HepG2 (cell line): Measurements from ENCODE around the gene CDCP1. TPM values are rescaled to one million over a fixed set of nuclear protein-coding genes. Genes with fewer than 3 reads are reported as not detected.

Experiments used
- ATAC-seq: fragments of 200-7000 bp; cut with Tn5 transposase; 3 replicates; pipeline ENCODE4 v1.9.1; 2020; ENCODE audit warnings: mild to moderate bottlenecking, moderate library complexity
- BruUV-seq: library from RNA; stranded (reverse); fragments of 400-500 nt; replicated peaks from 2 replicates; lab custom pipeline; 2021; lab: Mats Ljungman, UMichigan
- CTCF ChIA-PET: fragments of 300-600 bp; formaldehyde crosslinking; extraction: SDS; loops from one replicate; lab custom pipeline; 2021; ENCODE audit warnings: low total read pairs, inconsistent platforms, low intra/inter-chr PET ratio; lab: Yijun Ruan, JAX
- POLR2A ChIA-PET: fragments of 350-600 bp; sonication (Branson Sonifier 250); formaldehyde crosslinking; loops from one replicate; lab custom pipeline; 2020; ENCODE audit warnings: antibody characterized with exemption, inconsistent platforms; lab: Yijun Ruan, JAX
- DNase-seq: peaks from one replicate; pipeline ENCODE4 v3.0.0-alpha.2; 2015; ENCODE audit warnings: low spot score
- FAIRE-seq: peaks from 3 replicates; lab custom pipeline; 2011; peaks lifted over from hg19 to GRCh38; lab: Jason Lieb, UNC
- H2AFZ ChIP-seq: one replicate; pipeline ENCODE4 v1.6.1; 2011; ENCODE audit warnings: low read length, inconsistent platforms
- H3K27ac ChIP-seq: fragments of 300-600 bp; 3 replicates; pipeline ENCODE4 v1.8.0; 2011; ENCODE audit warnings: mixed run types, mild to moderate bottlenecking, mixed read lengths, low read length, inconsistent platforms; ENCODE audit not compliant: insufficient read depth; ENCODE audit errors: extremely low read length
- H3K27me3 ChIP-seq, 2 experiments: fragments of 200-600 bp in 1 of 2; 2 replicates in 1 of 2; 3 replicates in 1 of 2; pipeline versions ENCODE4 v1.6.0 to v1.8.0; 2011; ENCODE audit warnings: low read length in 2 of 2, mild to moderate bottlenecking in 2 of 2, moderate library complexity in 2 of 2, inconsistent platforms in 1 of 2; ENCODE audit not compliant: insufficient read depth in 2 of 2, control insufficient read depth in 1 of 2
- H3K36me3 ChIP-seq, 2 experiments: fragments of 200-600 bp in 1 of 2; replicated peaks in 1 of 2; 2 replicates in 1 of 2; 3 replicates in 1 of 2; pipeline versions ENCODE4 v1.5.1 to v1.8.0; 2011; ENCODE audit warnings: low read length in 2 of 2, inconsistent platforms in 1 of 2; ENCODE audit not compliant: insufficient read depth in 2 of 2, control insufficient read depth in 1 of 2
- H3K4me1 ChIP-seq: 2 replicates; pipeline ENCODE4 v1.5.1; 2012; ENCODE audit warnings: low read length, inconsistent platforms; ENCODE audit not compliant: insufficient read depth
- H3K4me2 ChIP-seq: 2 replicates; pipeline ENCODE4 v1.6.0; 2011; ENCODE audit warnings: low read depth, low read length, inconsistent platforms
- H3K4me3 ChIP-seq, 3 experiments: fragments of 200-600 bp in 1 of 3; sonication (generic), shearing (Covaris generic) in 1 of 3; replicated peaks in 1 of 3; 2 replicates each; pipeline ENCODE4 v1.5.1; 2011 to 2016; ENCODE audit warnings: low read length in 3 of 3, inconsistent platforms in 2 of 3, low read depth in 2 of 3, mild to moderate bottlenecking in 2 of 3, control low read depth in 1 of 3, mixed read lengths in 1 of 3; ENCODE audit not compliant: insufficient read depth in 1 of 3
- H3K79me2 ChIP-seq: one replicate; pipeline ENCODE4 v1.6.1; 2011; ENCODE audit warnings: low read length, inconsistent platforms; ENCODE audit not compliant: insufficient read depth
- H3K9ac ChIP-seq: 2 replicates; pipeline ENCODE4 v1.6.0; 2011; ENCODE audit warnings: mild to moderate bottlenecking, low read depth, low read length, inconsistent platforms; ENCODE audit not compliant: insufficient read depth
- H3K9me3 ChIP-seq: 2 replicates; pipeline ENCODE4 v1.5.1; 2012; ENCODE audit warnings: mild to moderate bottlenecking, low read length
- H4K20me1 ChIP-seq: 2 replicates; pipeline ENCODE4 v1.6.0; 2011; ENCODE audit warnings: inconsistent platforms, mild to moderate bottlenecking, low read length, moderate library complexity; ENCODE audit not compliant: insufficient read depth
- AKNA ChIP-seq: sonication (generic); formaldehyde crosslinking; IDR thresholded peaks from 2 replicates; pipeline ENCODE4 v1.4.0; 2020; ENCODE audit warnings: missing genetic modification reagents, borderline replicate concordance
- DZIP1 ChIP-seq: sonication (generic); formaldehyde crosslinking; IDR thresholded peaks from 2 replicates; pipeline ENCODE4 v1.5.0; 2020; ENCODE audit warnings: mild to moderate bottlenecking, missing genetic modification reagents
- GPN1 ChIP-seq: sonication (generic); formaldehyde crosslinking; IDR thresholded peaks from 2 replicates; pipeline ENCODE4 v1.5.1; 2020; ENCODE audit warnings: missing genetic modification reagents, borderline replicate concordance
- KLF11 ChIP-seq: IDR thresholded peaks from 2 replicates; pipeline ENCODE4 v1.6.1; 2016; ENCODE audit warnings: missing compliant biosample characterization
- NONO ChIP-seq, 2 experiments: fragments of 450-650 bp in 1 of 2; sonication (generic) in 1 of 2; formaldehyde crosslinking in 1 of 2; IDR thresholded peaks in 1 of 2; conservative IDR thresholded peaks in 1 of 2; 2 replicates each; pipeline versions ENCODE4 v1.6.1 to v1.8.0; 2017 to 2022; ENCODE audit warnings: mild to moderate bottlenecking in 1 of 2, missing genetic modification reagents in 1 of 2, moderate library complexity in 1 of 2
- PRPF4 ChIP-seq: fragments of 200-400 bp; formaldehyde crosslinking; IDR thresholded peaks from 2 replicates; pipeline ENCODE4 v1.6.1; 2016; ENCODE audit warnings: low read length, low read depth; ENCODE audit not compliant: poor library complexity, severe bottlenecking
- TCF7L2 ChIP-seq: IDR thresholded peaks from 2 replicates; pipeline ENCODE4 v1.6.1; 2011; ENCODE audit warnings: mild to moderate bottlenecking, low read depth, low read length, moderate library complexity
- THAP7 ChIP-seq: sonication (generic); formaldehyde crosslinking; IDR thresholded peaks from 2 replicates; pipeline ENCODE4 v1.8.1; 2023; ENCODE audit warnings: mild to moderate bottlenecking, missing genetic modification reagents
- ZNF256 ChIP-seq: sonication (generic); formaldehyde crosslinking; conservative IDR thresholded peaks from 2 replicates; pipeline ENCODE4 v1.4.0; 2020; ENCODE audit warnings: missing genetic modification reagents
- ZNF30 ChIP-seq: sonication (generic); formaldehyde crosslinking; IDR thresholded peaks from 2 replicates; pipeline ENCODE4 v1.5.0; 2020; ENCODE audit warnings: mild to moderate bottlenecking, missing genetic modification reagents
- ZNF354B ChIP-seq: sonication (generic); formaldehyde crosslinking; IDR thresholded peaks from 2 replicates; pipeline ENCODE4 v1.8.0; 2022; ENCODE audit warnings: mild to moderate bottlenecking, missing genetic modification reagents
- ZNF432 ChIP-seq: sonication (generic); formaldehyde crosslinking; IDR thresholded peaks from 2 replicates; pipeline ENCODE4 v1.5.0; 2020; ENCODE audit warnings: missing genetic modification reagents, mild to moderate bottlenecking, borderline replicate concordance
- ZXDC ChIP-seq: sonication (generic); formaldehyde crosslinking; IDR thresholded peaks from 2 replicates; pipeline ENCODE4 v1.5.0; 2020; ENCODE audit warnings: mild to moderate bottlenecking, missing genetic modification reagents
- WGBS: methylation state at CpG from one replicate; pipeline ENCODE4 v1.1.6; 2017; ENCODE audit warnings: low lambda C conversion rate; 5-methylcytosine and 5-hydroxymethylcytosine counted together
- in situ Hi-C: cut with HindIII; loops from 2 replicates; pipeline ENCODE4 v1.10.0; 2017; ENCODE audit warnings: low pct_unique_long_range_greater_than_20kb; ENCODE audit not compliant: extremely low pct_ligation_motif_present
- intact Hi-C: fragments of 100-400 bp; cut with micrococcal nuclease; formaldehyde crosslinking; loops from one replicate; pipeline ENCODE4 v1.10.0; 2022; ENCODE audit not compliant: unreplicated experiment
- polyA plus RNA-seq, 8 experiments: library from polyadenylated mRNA; depleted of rRNA in 3 of 8; stranded (reverse) in 7 of 8; unstranded in 1 of 8; fragments of >200 nt; fragmentation: Illumina TruSeq in 4 of 8; extraction: Trizol in 4 of 8; gene quantifications; 2 replicates each; pipeline versions ENCODE4 v1.2.1 to v1.2.3, GENCODE V29; 2011 to 2016; ENCODE audit warnings: low read depth in 4 of 8, missing spikeins in 1 of 8, mixed read lengths in 1 of 8; ENCODE audit not compliant: insufficient read depth in 1 of 8
- total RNA-seq, 5 experiments: library from RNA; depleted of rRNA; stranded (reverse); fragments of >200 nt; fragmentation: Illumina TruSeq; extraction: Trizol; gene quantifications; 2 replicates each; pipeline ENCODE4 v1.2.3, GENCODE V29; 2016; ENCODE audit warnings: low read depth in 1 of 5

The CDCP1 gene
- total and polyA plus RNA-seq, 2 of the 13 experiments (the other 11 are each of a cell fraction or from before 2014, with no cell fraction given) = 0.11 to 0.18 TPM

GRCh38 chr3:45055032-45055410, 91.2 kb downstream of the CDCP1 start:
- DNase-seq (no peak), ATAC-seq (no peak), FAIRE-seq (no peak)
- Histone ChIP-seq H3K9ac (no peak overlapping the region), H3K4me1 (peaks cover 9% of the 10 kb centered on the region; the same call in 1 of the 2 replicates), H4K20me1 (no peaks in the 10 kb centered on the region), H3K9me3 (no peaks in the 10 kb centered on the region), H2AFZ (no peak overlapping the region), H3K27ac (no peak overlapping the region), H3K36me3 (no peaks in the 10 kb centered on the region), H3K27me3 (peaks cover 1 to 16% of the 10 kb centered on the region in 2 experiments; a peak in 2 of 5 replicates), H3K4me2 (no peak overlapping the region), H3K79me2 (no peaks in the 10 kb centered on the region), H3K4me3 (no peak overlapping the region)
- in situ Hi-C loops (no loop called here), intact Hi-C loops (loop anchor here (2.0 kb wide), 1 partner anchor 14 kb away; no protein-coding TSS in a partner anchor)
- POLR2A ChIA-PET = no interaction called here
- CTCF ChIA-PET = interaction anchor here (1.6 kb wide), 1 partner anchor 17 kb away, joined by 6 read pairs; no protein-coding TSS in a partner anchor
- no TSS peak for BruUV-seq
- WGBS = 39% methylated on average over 2 of the region's 2 CpGs
- TF ChIP-seq ZNF30 (no peak), GPN1 (no peak), ZNF354B (no peak), DZIP1 (no peak), ZNF432 (CRISPR knock-in tag) (no peak), ZNF256 (no peak), NONO (IDR thresholded peaks at IDR 0.05) (no peak), NONO (CRISPR knock-in tag; conservative IDR thresholded peaks at IDR 0.05) (no peak), TCF7L2 (no peak), THAP7 (CRISPR knock-in tag) (no peak), PRPF4 (no peak), ZXDC (no peak), AKNA (no peak), KLF11 (CRISPR knock-in tag) (no peak)
